ENCODE measurements around the gene ERMARD.
"Not testable (repeated sequence)": the region's sequence is repeated elsewhere in the genome, so short reads cannot be mapped to it uniquely, and the experiment has no call there.

Gene ERMARD

DNA sequence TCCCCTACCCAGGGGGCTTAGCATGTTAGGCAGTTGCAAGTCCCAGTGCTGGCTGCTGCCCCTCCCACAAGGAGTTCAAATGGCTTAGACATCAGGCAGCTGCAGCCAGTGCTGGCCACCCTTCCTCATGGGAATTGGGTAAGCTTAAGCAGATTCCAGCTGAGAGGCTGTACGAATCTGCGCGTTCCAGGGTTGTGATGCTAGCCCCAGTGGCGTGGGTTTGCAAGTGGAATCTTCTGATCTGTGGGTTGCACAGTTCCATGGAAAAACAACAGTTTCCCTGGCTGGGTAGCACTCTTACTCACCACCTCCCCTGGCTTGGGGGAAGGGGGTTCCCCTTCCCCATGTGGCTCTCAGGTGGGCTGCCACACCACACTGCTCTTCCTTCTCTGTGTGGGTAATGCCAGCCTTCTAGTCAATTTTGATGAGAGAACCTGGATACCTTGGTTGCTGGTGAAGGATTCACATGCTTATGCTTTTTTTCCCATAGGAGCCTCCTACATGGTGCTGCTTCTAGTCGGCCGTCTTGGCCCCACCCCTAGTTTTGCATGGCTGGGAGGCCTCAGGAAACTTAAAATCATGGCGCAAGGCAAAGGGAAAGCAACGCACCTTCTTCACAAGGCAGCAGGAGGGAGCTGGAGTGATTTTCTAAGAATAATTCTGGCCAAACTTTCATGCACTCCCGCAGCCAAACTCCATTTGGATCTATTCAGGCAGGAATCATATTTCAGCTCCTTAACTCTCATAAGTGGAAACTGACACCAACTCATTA lies 13.0 kb upstream of the ERMARD start:
- DNase-seq = no peak

DNA sequence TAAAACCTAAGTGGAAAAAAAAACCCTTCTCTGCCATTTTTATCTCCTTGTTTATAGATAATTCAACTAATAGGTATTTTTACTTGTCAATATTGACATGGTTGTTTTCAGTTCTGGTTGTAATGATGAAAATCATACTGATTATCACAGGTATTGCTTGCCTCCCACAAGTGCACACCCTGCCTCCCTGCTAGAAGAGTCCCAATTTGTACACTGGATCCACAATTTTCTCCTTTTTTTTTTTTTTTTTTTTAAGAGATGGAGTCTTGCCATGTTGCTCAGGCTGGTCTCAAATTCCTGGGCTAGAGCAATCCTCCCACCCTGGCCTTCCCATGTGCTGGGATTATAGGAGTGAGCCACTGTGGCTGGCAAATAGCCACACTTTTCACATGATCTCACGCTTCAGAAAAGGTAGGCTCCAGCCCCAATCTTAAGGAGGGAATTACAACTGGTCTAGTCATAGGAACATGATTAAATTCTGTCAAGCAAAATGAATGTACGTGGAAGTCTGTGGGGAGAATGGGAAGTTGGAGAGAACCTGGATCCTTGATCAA lies 12.4 kb upstream of the ERMARD start:
- DNase-seq = no peak

DNA sequence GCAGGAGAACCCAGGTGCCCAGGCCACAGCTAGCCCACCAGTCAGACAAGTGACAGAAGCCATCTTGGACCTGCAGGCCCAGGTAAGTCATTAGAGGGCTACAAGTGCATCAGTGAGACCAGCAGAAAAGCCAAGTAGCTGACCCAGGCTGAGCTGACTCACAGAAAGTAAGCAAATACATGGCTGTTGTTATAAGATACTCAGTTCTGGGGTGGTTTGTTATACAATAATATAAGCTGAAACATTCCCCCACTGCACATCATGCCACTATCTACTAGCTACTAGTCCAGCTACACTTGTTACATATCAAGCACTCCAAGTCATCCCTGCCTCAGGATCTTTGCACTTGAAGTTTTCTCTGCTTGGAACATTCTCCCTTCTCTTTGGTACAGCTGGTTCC lies 10.1 kb upstream of the ERMARD start:
- DNase-seq = no peak

DNA sequence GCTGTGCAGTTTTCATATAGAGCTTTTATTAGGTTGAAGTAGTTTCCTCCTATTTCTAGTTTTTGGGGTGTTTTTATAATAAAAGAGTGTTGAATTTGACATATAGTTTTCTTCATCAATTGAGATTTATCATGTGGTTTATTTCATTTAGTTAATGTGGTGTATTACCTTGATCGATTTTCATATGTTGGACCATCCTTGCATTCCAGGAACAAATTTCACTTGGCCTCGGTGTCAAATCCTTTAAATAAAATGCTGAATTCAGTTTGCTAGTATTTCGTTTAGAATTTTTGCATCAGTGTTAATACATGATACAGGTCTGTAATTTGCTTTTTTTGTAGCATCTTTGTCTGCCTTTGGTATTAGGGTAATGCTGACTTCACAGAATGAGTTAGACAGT lies 6.0 kb upstream of the ERMARD start:
- DNase-seq = no peak

DNA sequence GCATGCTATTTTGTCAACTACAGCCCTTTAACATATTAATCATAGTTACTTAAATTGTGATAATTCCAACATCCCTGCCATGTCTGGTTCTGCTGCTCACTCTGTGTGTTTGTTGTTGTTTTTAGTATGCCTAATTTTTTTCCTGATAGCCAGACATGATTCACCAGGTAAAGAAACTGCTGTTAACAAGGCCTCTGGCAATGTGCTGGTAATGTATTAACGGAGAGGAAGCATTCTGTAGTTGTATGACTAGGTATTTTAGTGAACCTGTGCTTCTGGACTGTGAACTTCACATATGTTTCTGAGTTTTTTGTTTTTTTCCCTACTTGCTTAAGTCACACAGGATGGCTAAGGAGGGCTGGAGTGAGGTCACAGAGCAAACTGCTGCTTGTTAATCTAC lies 4.9 kb upstream of the ERMARD start:
- DNase-seq = no peak

DNA sequence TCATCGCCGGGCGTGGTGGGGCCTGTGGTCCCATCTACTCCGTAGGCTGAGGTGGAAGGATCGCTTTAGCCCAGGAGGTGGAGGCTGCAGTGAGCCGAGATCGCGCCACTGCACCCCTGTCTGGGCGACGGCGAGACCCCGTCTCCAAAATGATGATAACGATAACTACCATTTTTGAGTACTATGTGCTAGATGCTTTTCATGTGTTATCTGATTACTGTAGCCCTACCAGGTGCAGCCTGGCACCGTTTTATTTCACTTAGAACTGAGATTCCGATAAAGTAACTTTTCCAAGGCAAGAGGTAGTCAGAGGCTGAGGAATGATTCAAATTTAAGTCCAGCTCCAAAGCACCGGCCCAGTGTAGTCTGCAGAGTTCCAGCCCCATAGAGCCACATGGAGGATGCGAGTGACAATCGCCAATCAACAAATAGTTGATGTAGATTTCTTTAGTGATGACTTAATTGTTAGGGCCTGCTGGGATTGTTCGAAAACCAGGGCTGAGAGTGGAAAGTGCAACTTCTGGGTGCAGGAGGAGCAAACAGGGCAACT lies 727 bp downstream of the ERMARD start:
- DNase-seq = no peak

DNA sequence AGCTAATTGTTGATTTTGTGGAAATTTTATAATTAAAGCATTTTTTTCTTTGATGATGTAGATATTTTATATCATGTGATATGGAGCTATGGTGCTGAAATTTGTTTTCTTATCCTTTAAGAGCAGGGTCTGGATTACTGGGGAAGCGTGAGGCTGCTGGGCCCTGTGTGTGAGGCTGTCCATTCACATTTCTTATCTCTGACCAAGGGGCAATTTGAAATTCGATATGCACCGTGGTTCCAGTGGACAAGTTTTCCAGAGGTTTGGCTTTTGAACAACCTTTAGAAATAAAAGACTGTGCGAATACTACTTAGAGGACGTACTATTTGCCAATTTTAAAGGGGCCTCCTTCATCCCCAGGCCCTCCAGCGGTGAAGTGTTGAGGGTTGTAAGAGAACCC lies 3.7 kb downstream of the ERMARD start:
- no peak for DNase-seq

DNA sequence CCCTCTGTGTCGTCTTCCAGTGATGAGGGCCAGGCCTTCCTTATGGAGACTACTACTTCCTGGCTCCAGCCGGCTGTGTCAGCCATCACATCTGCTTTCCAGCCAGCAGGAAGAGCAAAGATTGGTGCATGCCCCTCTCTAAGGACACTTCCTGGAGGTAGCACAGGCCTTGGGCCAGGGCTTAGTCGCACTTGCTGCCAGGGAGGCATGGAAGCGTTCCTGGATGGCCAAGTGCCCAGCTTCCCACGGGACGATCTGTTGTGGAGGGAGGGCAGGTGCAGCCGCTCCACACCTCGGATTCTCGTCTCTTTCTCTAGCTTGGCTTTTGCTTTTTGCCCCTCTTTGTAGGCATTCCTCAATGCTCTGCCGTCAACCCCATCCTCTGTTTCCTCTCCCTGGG lies 11.9 kb downstream of the ERMARD start:
- DNase-seq = no peak

DNA sequence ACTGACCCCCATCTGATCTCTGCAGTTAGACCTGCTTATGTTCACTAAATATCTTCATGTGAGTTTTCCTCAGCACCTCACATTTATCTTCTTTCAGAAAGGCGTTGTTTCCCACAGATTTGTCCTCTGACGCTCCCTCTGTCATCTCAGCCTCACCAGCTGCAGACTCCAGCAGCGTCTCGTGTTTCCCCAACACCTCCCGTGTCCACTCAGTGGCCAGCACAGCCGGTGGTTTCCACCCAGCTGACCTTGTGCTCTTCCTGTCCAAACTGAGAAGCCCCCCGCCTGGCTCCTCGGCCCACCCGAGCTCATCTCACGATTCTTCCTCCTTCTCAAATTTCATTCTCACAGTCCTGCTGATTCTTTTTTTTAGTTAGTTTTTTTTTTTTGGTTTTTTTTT lies 12.5 kb downstream of the ERMARD start:
- DNase-seq = no peak

DNA sequence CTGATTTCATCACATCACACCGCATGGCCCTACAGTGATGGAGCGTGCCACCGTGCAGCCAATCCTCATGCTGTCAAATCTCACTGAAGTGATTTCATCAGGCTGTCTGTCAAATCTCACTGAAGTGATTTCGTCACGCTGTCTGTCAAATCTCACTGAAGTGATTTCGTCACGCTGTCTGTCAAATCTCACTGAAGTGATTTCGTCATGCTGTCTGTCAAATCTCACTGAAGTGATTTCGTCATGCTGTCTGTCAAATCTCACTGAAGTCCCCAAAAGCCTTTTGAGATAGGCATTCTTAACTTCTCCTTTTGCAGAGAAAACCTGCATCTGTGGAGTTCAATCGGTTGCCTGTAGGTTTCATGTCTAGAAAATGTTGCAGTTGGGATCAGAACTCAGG lies 14.4 kb downstream of the ERMARD start:
- DNase-seq = not testable (repeated sequence)

DNA sequence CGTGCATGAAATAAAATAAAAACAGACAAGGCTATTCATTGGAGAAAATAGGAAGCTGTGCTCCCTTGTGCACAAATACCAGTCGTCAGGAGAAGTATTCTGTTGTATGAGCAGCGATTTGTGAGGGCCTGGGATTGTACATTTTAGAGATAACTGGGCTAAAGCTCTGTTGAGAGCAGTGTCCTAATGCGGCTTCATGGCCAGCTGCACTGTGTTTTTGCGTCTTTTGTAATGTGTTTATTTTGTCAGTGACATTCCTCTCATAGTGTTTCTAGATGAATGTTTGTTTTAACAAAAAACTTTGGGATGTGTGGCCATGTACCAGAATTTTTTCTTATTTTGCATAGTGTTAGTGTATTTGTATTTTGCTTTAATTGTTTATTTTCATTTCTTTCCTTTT lies 14.8 kb downstream of the ERMARD start:
- no peak for DNase-seq

DNA sequence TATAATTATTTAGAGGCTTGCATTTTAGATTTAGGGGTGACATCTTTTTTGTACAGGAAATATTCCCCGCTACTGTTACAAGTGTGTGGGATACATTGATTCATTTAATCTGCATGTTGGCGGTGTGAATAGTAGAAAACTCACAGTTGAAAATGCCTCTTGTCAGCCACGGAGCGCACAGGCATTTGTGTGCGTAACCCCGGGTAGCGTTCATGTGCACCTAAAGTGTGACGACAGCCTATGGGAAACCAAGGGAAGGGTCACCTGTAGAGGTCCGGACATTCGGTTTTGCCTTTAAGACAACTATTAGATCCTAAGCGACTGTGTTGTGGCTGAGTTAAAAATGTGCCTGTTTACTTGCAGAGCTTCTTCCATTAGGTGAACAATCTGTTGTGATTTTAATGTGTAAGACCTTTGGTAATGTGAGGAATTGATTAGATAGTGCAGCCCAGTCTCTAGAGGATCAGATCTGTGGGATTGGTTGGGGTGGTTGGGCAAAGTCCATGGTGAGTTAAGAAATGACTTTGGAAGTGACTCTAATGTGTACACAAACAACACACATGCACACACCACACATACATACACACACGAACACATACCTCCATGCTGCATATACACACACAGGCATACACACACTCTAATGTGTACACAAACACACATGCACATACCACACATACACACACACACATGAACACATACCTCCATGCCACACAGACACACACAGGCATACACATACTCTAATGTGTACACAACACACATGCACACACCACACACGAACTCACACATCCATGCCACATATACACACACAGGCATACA lies 15.7 kb downstream of the ERMARD start:
- DNase-seq = no peak

DNA sequence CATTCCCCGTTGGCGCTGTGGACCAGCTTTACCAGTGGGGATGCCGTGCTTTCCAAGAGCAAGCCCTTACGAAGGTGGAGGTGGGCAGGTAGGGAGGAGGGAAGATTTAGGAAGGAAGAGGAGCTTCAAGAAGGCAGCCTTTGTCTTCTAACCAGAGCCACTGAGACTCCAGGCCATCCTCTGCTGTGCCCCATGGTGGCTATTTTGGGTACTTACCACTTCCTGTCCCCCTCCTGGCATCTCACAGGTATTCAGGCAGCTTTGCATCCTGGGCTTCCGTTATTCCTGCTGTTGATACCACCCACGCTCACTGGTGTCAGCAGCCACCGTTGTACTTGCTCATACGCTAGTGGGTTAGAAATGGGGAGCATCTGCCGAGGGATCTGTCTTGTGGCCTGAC lies 22.9 kb downstream of the ERMARD start:
- no peak for DNase-seq

DNA sequence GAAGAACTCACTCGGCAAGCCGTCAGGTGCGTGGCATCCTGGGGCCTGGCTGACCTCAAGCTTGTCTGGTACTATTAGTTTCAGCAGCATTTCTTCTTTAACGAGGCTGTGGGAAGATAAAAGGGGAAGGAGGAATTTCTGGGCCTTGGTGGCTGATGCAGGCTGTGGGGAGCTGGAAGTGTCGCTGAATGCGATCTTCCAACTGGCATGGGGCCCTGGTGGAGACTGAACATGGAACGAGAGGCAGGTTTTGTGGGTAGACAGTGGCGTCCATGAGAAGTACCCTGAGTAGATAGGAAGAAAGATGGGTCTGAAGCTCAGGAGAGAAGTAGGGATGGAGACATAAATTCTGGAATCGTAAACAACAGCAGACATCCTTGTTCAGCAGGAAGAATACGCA lies 23.9 kb downstream of the ERMARD start:
- DNase-seq = no peak

DNA sequence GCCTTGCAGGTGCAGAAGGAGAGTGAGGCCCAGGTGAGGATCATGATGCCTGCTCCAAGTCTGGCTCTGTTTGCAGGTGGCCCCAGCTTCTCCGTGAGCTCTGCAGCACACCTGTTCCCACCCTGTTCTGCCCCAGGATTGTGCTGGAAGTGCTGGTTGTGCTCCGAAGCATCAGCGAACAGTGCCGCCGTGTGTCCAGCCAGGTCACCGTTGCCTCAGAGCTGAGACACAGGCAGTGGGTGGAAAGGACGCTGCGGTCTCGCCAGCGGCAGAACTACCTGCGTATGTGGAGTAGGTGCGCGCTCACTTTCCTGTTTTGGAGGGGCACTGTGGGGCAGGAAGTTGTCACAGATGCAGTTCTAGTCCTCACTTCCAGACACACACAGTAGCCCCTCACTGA lies 25.0 kb downstream of the ERMARD start:
- no peak for DNase-seq

DNA sequence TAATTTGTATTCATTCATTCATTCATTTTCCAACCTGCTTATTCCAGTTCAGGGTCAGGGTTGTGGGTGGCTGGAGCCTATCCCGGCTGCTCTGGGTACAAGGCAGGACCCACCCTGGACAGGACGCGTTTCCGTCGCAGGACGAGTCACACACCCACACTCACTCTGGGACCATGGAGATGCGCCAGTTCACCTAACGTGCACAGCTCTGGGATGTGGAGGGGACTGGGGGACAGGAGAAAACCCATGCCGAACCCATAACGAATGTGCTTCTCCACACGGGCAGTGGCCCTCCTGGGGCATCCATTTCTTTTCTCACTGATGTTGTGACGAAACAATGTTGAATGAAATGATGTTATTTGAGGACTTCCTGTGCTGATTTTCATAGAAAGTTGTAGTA lies 26.5 kb downstream of the ERMARD start:
- no peak for DNase-seq

DNA sequence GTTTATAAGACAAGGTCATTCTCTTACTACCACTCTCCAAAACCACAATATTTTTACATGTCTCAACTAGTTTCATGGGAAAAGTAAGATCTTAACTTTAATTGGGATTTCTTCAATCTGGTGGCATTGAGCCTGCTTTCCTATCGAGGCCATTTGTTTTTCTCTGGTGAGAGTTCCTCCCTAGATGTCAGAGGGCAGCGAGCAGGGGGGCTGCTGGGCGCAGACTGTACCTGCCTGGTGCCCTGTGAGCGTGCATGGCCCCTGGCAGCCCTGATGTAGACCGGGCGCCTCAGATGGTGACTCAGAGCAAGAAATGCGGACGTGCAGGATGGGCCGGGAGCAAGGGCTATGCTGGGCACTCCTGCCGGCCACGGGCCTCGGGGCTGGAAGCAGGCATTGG lies 27.2 kb downstream of the ERMARD start:
- no peak for DNase-seq

DNA sequence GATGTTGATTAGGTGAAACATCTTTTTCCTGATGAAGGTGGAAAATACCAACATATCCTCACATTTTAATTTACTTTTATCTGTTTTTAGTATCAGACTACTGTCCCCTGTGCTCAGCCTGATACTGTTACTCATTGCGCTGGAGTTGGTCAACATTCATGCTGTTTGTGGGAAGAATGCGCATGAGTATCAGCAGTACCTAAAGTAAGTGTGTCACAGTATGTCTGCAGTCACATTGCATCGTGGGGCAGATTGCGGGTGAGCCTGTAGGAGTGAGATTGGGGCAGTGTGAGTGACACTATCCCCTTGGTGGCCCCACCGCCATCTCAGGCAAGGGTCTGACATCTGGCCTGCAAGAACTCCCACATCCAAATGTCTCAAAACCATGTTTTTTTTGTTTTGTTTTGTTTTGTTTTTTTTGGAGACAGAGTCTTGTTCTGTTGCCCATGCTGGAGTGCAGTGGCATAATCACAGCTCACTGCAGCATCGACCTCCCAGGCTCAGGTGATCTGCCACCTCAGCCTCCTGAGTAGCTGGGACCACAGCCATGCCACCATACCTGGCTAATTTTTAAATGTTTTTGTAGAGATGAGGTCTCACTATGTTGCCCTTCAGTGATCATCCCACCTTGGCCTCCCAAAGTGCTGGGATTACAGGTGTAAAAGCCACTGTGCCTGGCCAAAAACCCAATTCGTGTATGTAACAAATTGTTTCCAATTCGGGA lies 27.8 kb downstream of the ERMARD start:
- no peak for DNase-seq

DNA sequence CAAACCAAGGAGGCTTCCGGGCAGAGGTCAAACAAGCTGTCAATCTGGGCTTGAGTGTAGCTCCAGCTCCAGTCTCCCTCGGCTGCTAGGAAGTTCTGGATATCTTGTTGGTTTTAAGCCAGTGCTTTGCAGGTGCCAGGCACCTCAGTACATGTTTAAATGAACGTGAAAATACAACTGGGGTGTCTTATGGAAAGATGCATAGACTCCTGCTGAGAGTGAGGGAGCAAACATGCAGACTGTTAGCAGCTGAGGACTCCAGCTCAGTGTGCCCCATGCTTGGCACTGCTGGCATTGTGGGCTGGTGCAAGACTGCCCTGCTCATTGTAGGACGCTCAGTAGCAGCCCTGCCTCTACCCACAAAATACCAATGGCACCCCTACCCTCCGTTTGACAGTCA lies 28.5 kb downstream of the ERMARD start:
- no peak for DNase-seq

DNA sequence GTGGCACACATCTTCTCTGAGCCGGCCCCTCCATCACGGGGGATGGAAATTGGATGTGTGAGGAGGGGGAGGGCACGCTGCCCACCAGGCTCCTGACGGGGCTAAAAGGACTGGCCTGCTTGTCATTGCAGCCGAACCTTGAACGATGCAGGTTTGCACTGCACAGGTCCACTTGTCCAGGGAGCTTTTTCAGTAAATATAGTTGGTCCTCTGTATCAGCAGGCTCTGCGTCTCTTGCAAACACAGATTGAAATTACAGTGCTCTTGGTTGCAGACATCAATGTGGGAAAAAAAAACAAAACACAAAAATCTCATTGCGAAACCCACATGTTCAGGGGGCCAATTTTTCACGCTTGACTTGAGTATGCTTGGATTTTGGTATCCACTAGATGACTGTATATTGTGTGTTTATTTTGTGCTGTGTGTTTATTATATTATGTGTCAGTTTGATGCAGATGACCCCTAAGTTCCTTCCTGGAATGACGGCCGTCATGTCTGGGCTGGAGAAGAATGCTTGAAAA lies 29.2 kb downstream of the ERMARD start:
- DNase-seq = no peak

DNA sequence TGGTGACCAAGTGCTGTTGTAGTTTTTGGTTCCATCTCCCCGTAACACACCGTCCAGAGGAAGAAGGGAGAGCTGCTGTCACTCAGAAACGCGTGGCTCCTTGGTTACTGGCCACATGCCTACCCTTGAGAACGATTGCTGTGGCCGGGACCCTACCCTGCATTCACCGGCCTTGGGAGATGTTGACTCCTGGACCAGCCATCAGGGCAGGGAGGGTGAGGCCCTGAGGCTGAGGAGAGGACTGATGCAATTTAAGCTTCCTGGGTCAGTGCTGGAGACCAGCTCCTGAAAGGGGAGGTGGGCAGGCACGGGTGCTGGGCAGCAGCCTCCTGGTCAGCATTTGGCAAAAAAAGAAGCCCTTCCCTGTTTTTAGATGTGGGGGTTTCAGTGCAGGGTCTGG lies 31.5 kb downstream of the ERMARD start:
- DNase-seq = no peak

DNA sequence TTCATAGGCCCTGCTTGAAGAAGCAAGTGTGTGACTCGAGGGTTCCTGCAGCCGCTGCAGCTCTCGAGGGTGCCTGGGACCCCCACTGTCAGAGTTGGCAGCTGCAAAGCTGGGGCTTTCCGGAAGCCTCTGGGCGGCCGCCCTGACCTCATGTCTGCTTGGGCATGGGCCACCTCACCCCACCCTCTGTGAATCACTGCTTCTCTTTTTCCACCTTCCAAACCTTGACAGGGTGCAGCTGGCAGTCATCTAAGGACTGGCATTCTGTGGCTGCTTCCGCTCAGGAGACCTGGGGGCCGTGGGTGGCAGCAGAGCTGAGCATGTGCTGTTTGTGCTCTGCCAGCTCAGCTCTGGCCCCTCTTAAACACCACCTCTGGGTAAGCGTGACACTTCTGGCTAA lies 32.0 kb downstream of the ERMARD start:
- no peak for DNase-seq
